Amniotic stem cell (primary cell): ENCODE data around the gene GCKR.

Experiments used
- DNase-seq: peaks from one replicate; lab custom pipeline; 2025; lab: John Stamatoyannopoulos, UW

Gene GCKR

DNA sequence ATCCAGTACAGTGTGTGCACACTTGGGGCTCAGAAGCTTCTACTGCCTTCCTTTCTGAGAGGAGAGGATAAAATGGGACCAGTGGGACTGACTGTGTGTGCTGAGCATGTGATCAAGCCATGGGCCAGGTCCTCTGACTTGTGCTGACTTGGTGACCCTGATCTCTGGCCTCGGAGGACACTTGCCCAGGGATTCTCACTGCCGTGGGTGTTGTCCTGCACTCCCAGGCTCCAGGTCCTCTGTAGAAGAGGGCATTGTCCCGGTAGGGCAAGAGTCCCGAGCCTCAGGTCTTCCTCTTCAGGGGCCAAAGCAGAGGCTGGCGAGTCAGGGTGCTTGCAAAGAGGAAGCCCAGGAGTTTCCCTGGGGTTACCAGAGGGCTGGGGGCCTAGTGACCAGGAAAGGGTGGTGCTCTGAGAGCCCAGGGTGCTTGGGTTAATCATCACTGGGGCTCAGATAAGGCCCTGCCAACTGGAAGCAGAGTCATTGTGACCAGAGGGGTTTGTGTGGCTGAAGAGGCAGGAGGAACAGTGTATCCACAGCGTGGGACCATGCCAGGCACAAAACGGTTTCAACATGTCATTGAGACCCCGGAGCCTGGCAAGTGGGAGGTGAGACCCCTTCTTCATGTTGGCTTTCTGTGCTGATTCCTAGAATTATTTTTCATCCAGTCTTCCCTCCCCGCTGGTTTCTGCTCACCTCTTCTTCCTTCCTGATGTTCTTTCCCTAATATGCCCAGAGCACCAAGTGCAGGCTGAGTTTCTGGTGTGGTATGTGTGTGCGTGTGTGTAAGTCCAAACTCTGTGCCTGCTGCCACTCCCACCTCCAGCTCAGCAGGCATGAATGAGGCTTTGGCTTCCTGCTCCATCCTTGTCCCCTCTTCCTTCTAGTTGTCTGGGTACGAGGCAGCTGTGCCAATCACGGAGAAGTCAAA, at the start of gene GCKR:
Gene GCKR (plus strand): TSS at position 483 of the 931 bp plus-strand sequence. CDS start 66 bp downstream, at position 549.
- no peak for DNase-seq

DNA sequence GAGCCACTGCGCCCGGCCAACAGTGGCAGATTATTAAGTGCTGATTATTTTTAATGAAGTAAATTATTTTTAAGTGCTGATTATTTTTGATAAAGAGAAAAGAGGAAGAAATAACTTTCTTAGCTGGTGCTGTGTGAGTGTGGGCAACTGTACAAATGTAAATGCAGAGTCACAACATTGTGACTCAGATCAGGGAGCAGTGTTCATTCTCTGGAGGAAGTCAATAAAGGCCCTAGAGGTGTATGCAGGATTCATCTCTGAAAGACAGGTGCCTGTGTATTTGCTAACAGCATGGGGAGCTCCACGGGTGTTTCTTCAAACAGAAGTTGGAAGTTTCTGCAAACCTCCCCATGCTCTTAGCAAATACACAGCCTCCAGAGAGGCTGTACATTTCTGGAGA, 48.3 kb upstream of the GCKR start:
- DNase-seq = no peak

- DNase-seq = no peak
These were observed 45.5 kb upstream of the GCKR start for GRCh38 chr2:27451095-27451494.

DNA sequence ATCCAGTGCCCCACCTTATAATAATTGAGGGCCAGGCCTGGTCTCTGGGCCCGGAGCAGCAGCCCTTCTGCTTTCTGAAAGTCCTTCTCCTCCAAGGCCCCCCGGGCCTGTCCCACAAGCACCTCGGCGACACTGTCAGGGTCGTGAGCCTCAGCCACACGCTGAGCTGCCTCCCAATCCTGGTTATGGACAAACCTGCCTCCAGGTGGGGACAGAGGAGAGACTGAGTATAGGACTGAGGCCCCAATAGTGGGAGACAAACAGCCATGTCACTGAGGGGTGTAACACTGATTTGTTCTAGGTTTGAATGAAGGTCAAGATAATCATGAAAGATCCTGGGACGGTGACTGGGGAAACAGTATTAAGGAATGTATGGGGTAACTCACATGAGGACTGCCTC, 42.7 kb upstream of the GCKR start:
- no peak for DNase-seq

GRCh38 chr2:27461118-27461517, 35.5 kb upstream of the GCKR start:
- no peak for DNase-seq

DNA sequence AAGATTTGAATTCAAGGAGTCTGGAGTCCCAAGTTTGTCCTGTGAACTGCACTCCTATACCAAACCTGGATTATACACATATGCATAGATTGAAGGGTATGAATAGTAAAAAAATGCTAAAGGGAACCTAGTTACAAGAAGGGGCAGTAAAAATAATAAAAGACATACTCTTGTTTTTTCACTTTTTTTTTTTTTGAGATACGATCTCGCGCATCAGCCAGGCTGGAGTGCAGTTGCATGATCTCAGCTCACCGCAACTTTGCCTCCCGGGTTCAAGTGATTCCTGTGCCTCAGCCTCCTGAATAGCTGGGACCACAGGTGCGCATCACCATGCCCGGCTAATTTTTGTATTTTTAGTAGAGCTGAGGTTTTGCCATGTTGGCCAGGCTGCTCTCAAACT, 32.2 kb upstream of the GCKR start:
- DNase-seq = no peak

DNA sequence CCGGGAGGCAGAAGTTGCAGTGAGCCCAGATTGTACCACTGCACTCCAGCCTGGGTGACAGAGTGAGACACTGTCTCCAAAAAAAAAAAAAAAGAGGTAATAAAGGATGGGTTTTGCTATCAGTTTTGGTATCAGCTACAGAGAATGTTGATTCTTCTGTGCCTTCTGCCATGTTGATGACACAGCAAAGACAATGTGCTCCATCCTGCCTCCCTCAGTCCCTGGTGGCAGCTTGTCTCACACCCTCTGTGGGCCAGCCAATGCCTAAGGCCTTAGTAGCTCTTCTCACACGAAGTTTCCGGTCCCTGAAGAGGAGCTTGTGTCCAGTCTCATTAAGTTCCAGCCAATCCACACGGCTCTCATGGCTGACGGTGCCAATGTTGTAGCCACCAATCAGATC, 24.7 kb upstream of the GCKR start:
- no peak for DNase-seq

GRCh38 chr2:27485496-27485895, 11.1 kb upstream of the GCKR start:
- DNase-seq = no peak

GRCh38 chr2:27489118-27489497, 7.5 kb upstream of the GCKR start:
- no peak for DNase-seq

DNA sequence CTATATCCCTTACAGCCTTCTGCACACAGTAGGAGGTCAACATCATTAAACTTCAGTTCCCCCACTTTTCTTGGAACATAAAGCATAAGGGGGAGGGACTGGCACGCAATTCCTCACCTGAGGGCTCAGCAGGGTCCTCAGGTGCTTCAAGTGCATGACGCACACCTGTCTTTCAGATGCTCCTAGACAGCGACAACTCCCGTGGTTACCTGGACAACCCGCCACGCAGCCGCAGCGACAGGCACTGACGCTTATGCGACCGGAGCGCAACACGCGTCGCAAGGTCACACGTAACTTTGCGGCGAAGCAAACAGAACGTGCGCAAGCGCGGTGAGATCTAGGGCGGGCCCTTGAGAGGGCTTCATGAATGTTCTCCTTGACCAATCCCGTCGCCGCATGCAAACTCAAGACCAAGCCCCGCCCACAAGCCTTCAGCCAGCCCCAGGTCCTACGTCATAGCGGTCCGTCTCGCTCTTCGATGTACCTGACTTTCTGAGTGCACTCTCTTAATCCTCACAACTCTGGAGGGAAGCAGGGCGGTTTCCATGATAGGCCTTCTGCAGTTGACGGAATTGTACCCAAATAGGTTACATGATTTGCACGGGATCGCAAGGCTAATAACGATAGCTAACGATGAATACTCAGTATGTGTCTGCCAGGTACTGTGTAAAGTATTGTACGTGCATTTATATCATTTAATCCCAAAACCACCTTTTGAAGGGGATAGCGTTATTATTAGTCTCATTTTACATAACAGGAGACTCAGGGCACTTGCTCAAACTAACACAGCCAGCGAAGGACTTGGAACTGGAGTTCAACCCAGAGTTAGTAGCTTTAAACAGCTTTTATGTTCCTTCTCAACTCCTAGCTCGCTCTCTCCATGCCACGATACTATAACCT, 6.9 kb upstream of the GCKR start, which contains the start of gene IFT172:
Gene IFT172 (minus strand): TSS at position 246 of the 900 bp plus-strand sequence. CDS start 90 bp downstream, at position 156.
- DNase-seq = peak; percentile 98

DNA sequence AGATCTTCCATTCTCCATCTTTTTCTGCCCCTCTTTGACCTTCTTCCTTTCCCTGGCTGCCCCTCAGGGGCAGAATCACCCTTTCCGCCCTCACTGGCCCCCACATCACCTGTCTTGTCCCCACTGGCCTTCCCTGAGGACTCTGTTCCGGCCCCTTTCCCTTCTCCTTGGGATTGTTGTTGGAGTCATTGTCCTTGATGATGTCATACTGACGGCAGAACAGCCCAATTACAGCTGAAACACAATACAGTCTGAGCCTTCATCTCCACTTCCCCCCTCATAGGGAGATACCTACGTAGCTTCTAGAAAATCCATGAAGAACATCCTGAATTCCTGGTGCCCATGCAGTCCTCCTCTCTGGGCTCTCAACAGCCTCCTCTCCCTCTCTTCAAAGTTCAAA, 4.1 kb upstream of the GCKR start:
- DNase-seq = no peak

GRCh38 chr2:27493948-27494283, 2.7 kb upstream of the GCKR start:
- no peak for DNase-seq

DNA sequence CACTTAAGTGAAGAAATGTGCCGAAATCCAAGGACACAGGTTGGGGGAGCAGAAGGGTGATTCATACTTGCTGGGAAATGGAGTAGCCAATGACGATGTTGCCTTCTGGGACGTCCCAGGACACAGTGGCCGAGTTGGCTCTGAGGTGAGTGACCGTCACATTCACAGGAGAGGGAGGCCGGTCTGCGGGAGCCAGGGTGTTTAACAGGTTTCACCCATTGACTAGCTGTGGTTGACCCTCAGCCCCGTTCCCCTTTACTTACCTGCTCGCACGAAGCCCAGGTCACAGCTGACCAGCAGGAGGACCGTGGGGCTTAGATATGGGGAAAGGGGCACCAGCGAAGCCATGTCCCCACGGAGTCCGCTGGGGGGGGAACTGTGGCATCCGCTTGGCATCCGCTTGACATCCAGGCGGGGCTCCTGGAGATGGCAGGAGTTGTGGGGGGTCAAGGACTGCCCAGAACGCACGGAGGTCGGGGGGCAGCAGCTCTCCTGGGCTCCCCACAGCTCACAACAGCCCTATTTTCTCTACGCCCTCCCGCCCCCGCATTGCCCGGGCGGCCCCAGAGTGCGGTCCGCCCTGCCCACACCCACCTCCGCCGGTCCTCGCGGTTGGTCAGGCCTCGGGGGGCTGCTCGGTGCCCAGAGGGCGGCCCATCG, 2.2 kb upstream of the GCKR start:
- DNase-seq = no peak

- no peak for DNase-seq
These were observed 1.6 kb upstream of the GCKR start, which contains the start of gene FNDC4 for GRCh38 chr2:27494944-27495554. Gene FNDC4 (minus strand): TSS chr2:27495200. CDS start chr2:27494679, 521 bp downstream.

DNA sequence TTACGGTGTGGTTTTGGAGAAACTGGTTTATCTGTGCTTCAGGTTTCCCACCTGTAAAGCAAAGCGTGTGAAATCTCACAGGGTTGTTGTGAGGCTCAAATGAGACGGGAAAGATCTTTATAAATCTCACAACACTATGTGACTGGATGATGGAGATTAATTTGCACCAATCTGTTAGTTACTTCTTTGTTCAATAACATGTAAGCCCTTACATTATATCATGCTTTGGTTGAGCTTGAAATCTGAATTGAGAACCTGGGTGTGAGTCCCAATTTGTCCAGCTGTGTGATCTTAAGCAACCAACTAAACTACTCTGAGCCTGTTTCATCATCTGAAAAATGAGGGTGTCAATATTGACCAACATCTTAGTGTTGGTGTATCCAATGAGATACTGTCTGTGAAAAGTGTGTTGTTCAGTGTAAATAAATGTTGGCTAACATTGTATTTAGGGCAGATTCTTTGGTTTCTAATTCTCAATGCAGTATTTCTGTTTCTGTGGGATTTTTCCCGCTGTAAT, 741 bp upstream of the GCKR start:
- DNase-seq = no peak

DNA sequence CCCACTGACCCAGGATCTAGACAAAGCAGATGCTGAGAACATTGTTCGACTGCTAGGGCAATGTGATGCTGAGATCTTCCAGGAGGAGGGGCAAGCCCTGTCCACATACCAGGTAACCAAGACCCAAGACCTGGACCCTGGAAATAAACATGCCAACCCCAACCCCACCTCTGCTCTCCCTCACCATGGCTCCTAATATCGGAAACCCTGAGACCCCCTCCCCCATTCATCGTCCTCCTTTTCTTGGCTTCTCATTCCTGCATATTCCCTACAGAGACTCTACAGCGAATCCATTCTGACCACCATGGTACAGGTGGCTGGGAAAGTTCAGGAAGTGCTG, 619 bp downstream of the GCKR start:
- DNase-seq = no peak

DNA sequence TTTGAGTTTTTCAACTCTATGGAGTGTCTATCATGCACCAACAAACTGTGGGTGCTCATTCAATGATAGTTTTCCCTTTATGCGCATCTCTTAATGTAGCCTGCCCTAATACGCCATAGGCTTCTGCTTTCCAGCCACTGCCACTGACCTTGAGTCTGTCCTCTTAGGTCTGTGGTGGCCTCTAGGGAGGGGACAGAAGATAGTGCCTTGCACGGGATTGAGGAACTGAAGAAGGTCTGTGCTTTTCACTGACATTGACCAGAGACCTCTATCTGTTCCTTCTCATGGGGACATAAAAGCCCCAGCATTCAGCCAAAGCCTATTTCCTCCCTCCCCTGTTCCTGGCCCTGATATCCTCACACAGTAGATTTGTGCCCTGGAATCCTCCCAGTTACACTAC, 2.3 kb downstream of the GCKR start:
- no peak for DNase-seq

- no peak for DNase-seq
These were observed 4.4 kb downstream of the GCKR start for GRCh38 chr2:27501042-27501441.

GRCh38 chr2:27502142-27502541, 5.5 kb downstream of the GCKR start:
- no peak for DNase-seq

DNA sequence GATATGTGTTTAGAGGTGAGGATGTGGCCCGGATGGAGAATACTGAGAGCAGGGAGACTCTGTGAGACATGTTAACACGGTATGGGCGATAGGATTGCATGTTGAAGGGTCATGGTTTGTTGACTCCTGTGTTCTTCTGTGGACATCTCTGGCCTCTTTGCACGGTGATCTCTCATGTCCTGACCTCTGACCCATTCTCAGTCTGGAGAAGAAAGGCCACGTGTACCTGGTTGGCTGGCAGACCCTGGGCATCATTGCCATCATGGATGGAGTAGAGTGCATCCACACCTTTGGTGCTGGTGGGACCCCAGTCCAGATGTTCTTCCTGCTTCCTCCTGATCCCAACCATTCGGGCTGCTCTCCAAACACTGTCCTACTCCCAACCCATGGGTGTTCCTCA, 9.9 kb downstream of the GCKR start:
- no peak for DNase-seq

DNA sequence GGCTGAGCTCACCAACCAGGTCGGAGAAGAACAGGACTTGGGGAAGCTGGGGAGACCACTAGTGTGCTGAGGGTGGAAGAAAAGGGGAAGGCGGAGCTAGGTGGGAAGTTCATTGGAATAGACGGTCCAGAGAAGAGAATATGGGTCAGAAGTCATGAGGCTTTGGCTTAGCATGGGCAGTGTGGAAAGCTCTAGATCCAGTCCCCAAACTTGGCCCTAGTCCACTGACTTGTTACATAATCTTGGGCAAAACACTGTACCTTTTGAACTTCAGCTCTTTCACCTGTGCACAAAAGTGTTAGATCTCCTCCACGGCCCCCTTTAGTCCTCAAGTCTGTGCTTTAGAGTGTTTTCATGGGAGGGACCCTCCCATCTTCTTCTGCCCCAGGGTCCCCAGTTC, 10.7 kb downstream of the GCKR start:
- no peak for DNase-seq

- DNase-seq = no peak
These were observed 12.7 kb downstream of the GCKR start for GRCh38 chr2:27509326-27509725.
